ENCODE measurements around the gene SACM1L. TPM values are rescaled to one million over a fixed set of nuclear protein-coding genes. Genes with fewer than 3 reads are reported as not detected.

The SACM1L gene
- total and polyA plus RNA-seq, 2 of the 13 experiments (the other 11 are each of a cell fraction or from before 2014, with no cell fraction given): 15.1 to 27.8 TPM

DNA sequence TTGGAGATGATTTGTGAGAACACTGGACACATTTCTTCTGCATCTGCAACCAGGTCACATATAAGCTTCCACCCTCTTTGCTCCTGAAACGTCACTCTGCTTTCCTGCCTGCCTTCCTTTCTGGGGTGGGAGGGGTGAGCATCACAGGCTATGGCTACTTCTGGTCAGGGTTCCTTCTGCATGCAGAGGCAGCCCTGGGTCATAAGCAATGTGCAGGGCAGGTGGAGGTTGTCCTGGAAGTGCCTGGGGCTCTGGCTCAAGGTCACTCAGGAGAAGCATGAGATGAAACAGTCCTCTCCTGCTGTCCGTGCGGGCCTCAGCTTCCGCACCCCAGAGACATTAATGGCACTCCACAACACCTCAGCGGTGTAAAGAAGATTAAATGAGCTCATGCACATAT is 92.1 kb downstream of the SACM1L start (continued):
- TF ChIP-seq ZNF274 (CRISPR knock-in tag; IDR thresholded peaks at IDR 0.05): no peak

DNA sequence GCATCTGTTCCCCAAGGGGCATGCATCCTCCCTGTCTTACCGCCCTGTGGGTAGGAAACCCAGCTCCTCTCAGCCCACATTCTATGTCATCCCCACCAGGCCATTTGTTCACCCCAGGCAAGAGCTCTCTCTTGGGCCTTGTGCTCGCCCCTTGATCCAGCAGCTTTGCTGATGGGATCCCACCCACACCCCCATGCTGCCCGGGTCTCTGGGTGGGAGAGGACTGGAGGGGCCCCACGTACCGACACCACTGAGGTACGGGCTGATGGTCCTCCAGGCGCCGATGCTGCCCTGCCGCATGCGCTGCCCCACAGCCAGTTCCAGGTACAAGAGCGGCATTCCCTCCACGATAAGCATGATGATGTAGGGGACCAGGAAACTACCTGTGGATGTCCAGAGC is 92.6 kb downstream of the SACM1L start:
- DNase-seq (ENCODE audit: low spot score) (no peak), FAIRE-seq (no peak), ATAC-seq (no peak)
- H4K20me1 ChIP-seq (ENCODE audit: insufficient read depth, low read length): no peaks in the 10 kb centered on the region
- ChIA-PET POLR2A (no interaction called here), CTCF (ENCODE audit: low intra/inter-chr PET ratio, low total read pairs) (no interaction called here)
- no TSS peak for BruUV-seq (replicated peaks)
- no peak for TF ChIP-seq TOE1 (CRISPR knock-in tag; IDR thresholded peaks at IDR 0.05)
- TF ChIP-seq ZNF891 (CRISPR knock-in tag; IDR thresholded peaks at IDR 0.05): no peak
- TF ChIP-seq ZNF747 (CRISPR knock-in tag; IDR thresholded peaks at IDR 0.05; ENCODE audit: borderline replicate concordance): no peak
- no peak for TF ChIP-seq TOPORS (CRISPR knock-in tag; IDR thresholded peaks at IDR 0.05)
- TF ChIP-seq, protein P1, sequence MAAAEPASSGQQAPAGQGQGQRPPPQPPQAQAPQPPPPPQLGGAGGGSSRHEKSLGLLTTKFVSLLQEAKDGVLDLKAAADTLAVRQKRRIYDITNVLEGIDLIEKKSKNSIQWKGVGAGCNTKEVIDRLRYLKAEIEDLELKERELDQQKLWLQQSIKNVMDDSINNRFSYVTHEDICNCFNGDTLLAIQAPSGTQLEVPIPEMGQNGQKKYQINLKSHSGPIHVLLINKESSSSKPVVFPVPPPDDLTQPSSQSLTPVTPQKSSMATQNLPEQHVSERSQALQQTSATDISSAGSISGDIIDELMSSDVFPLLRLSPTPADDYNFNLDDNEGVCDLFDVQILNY (CRISPR knock-in tag; conservative IDR thresholded peaks at IDR 0.05): no peak
- TF ChIP-seq MTF2 (CRISPR knock-in tag; IDR thresholded peaks at IDR 0.05; ENCODE audit: borderline replicate concordance): no peak
- no peak for TF ChIP-seq ZNF431 (CRISPR knock-in tag; IDR thresholded peaks at IDR 0.05; ENCODE audit: borderline replicate concordance, low read depth)
- no peak for TF ChIP-seq ARNT2 (CRISPR knock-in tag; IDR thresholded peaks at IDR 0.05; ENCODE audit: low read depth)
- TF ChIP-seq, protein P2, sequence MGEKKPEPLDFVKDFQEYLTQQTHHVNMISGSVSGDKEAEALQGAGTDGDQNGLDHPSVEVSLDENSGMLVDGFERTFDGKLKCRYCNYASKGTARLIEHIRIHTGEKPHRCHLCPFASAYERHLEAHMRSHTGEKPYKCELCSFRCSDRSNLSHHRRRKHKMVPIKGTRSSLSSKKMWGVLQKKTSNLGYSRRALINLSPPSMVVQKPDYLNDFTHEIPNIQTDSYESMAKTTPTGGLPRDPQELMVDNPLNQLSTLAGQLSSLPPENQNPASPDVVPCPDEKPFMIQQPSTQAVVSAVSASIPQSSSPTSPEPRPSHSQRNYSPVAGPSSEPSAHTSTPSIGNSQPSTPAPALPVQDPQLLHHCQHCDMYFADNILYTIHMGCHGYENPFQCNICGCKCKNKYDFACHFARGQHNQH (CRISPR knock-in tag; IDR thresholded peaks at IDR 0.05): no peak
- in situ Hi-C loops (cut with HindIII; ENCODE audit: extremely low pct_ligation_motif_present, low pct_unique_long_range_greater_than_20kb) (no loop called here), intact Hi-C loops (cut with micrococcal nuclease; ENCODE audit: unreplicated experiment) (no loop called here)
- H3K4me3 ChIP-seq (replicated peaks in 1 of 3; ENCODE audit: insufficient read depth in 1 of 3, low read depth in 2 of 3, low read length in 3 of 3): no peak overlapping the region
- H3K36me3 ChIP-seq (replicated peaks in 1 of 2; ENCODE audit: control insufficient read depth in 1 of 2, insufficient read depth in 2 of 2, low read length in 2 of 2): no peaks in the 10 kb centered on the region
- H3K79me2 ChIP-seq (ENCODE audit: insufficient read depth, low read length): no peaks in the 10 kb centered on the region
- H3K4me2 ChIP-seq (ENCODE audit: low read depth, low read length): no peak overlapping the region
- peaks cover 0 to 37% of the 10 kb centered on the region in 2 experiments; a peak in 3 of 5 replicates for H3K27me3 ChIP-seq (ENCODE audit: control insufficient read depth in 1 of 2, insufficient read depth in 2 of 2, low read length in 2 of 2)
- H3K9ac ChIP-seq (ENCODE audit: insufficient read depth, low read depth, low read length): no peak overlapping the region
- no peak overlapping the region for H3K27ac ChIP-seq (ENCODE audit: extremely low read length, insufficient read depth, low read length)
- WGBS (ENCODE audit: low lambda C conversion rate): 27% methylated on average over 8 of the region's 12 CpGs
- no peak overlapping the region for H2AFZ ChIP-seq (ENCODE audit: low read length)
- H3K9me3 ChIP-seq (ENCODE audit: low read length): no peaks in the 10 kb centered on the region
- H3K4me1 ChIP-seq (ENCODE audit: insufficient read depth, low read length): no peaks in the 10 kb centered on the region
